Measurements from ENCODE around the gene ZCCHC24. TPM values are rescaled to one million over a fixed set of nuclear protein-coding genes. Genes with fewer than 3 reads are reported as not detected.

ZCCHC24 gene
- total RNA-seq, 2 experiments from 2014 or later: 0.52 to 0.73 TPM

DNA sequence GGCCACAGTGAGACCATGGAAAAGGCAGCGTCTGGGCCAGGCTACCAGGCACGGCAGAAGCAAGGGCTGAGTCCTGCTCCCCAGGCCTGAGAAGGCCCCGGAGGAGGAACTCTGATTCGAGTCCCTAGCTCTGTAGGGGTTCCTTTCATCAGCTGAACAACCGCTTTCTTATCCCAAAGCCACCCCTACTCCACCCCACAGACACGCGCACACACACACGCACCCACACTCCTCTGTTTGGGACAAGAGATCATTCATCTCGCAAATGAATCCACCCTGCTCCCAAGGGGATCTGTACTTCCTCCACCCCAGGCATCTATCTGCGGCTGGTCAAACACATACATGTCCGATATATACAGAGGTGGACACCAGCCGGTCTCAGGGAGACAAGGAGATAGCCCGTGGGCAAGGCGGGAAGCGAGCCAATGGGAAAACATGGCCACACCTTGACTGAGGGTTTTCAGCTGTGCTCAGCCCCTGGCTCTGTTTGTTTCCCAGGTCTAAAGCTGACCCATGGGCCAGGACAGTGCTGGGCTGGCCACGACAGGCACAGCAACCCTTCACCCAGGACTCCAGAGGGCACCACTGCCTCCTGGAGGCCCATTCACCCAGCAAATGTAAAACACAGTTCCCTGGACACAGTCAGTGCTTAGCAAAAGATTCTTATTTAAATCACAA lies 7.3 kb downstream of the ZCCHC24 start:
- no peak for DNase-seq
- ChIA-PET POLR2A (no interaction called here), CTCF (interaction anchor here (1.8 kb wide), 1 partner anchor 64 kb away, joined by 6 read pairs; no protein-coding TSS in a partner anchor)
- Mint-ChIP-seq H3K27me3 (peaks cover 9% of the 10 kb centered on the region), H3K4me1 (peaks cover 6% of the 10 kb centered on the region), H3K27ac (no peak overlapping the region), H3K9me3 (no peaks in the 10 kb centered on the region), H3K36me3 (ENCODE audit: low read depth) (no peaks in the 10 kb centered on the region), H3K4me3 (no peak overlapping the region)

DNA sequence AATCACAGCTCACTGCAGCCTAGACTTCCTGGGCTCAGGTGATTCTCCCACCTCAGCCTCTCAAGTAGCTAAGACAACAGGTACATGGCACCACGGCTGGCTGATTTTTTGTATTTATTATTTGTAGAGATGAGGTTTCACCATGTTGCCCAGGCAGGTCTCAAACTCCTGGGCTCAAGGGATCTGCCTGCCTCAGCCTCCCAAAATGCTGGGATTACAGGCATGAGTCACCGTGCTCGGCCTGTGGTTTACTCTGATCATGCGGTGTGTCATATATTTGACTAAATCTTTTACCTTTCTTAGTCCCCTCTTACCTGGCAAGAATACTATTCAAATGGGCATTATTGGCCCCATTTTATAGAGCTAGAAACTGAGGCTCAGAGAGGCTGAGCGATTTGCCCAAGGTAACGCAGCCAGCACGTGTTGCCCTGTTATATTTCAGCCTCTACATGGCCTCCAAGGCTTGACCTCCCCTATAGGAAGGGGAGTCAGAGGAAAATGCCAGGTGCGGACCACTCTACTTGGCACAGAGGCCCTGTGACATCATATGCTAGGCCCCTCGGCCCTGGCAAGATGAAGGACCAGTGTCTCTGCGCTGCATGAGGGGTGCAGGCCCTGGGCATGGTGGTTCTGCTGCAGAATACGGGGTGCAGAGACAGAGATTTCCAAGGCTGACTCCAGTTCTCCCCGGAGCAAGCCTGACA lies 8.2 kb downstream of the ZCCHC24 start:
- CTCF ChIA-PET: interaction anchor here (1.8 kb wide), 1 partner anchor 63 kb away, joined by 6 read pairs; no protein-coding TSS in a partner anchor
- no peak for DNase-seq

DNA sequence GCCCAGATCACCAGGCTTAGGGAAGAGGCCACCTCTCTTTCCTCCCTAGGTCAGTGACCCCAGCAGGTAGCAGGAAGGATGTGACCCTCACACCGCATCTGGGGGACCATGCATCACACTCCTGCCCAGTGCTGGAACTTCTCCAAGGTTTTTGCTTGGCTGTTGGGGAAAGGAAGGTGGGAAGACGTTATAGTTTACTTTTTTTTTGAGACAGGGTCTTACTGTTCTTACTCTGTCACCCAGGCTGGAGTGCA lies 8.6 kb downstream of the ZCCHC24 start:
- peaks cover 6% of the 10 kb centered on the region for H3K4me1 Mint-ChIP-seq
- POLR2A ChIA-PET: interaction anchor here (0.5 kb wide), 1 partner anchor 19 kb away, joined by 3 read pairs; no protein-coding TSS in a partner anchor
- CTCF ChIA-PET: no interaction called here
- H3K9me3 Mint-ChIP-seq: no peaks in the 10 kb centered on the region
- no peaks in the 10 kb centered on the region for H3K36me3 Mint-ChIP-seq (ENCODE audit: low read depth)
- H3K27me3 Mint-ChIP-seq: peaks cover 7% of the 10 kb centered on the region
- no peak for DNase-seq
- H3K4me3 Mint-ChIP-seq: no peak overlapping the region
- H3K27ac Mint-ChIP-seq: no peak overlapping the region

More for the DNA sequence above, 8.2 kb downstream of the ZCCHC24 start:
- Mint-ChIP-seq H3K4me1 (peaks cover 6% of the 10 kb centered on the region), H3K27me3 (peaks cover 7% of the 10 kb centered on the region), H3K9me3 (no peaks in the 10 kb centered on the region), H3K4me3 (no peak overlapping the region), H3K27ac (no peak overlapping the region), H3K36me3 (ENCODE audit: low read depth) (no peaks in the 10 kb centered on the region)
- POLR2A ChIA-PET: interaction anchor here (0.5 kb wide), 1 partner anchor 19 kb away, joined by 3 read pairs; no protein-coding TSS in a partner anchor

DNA sequence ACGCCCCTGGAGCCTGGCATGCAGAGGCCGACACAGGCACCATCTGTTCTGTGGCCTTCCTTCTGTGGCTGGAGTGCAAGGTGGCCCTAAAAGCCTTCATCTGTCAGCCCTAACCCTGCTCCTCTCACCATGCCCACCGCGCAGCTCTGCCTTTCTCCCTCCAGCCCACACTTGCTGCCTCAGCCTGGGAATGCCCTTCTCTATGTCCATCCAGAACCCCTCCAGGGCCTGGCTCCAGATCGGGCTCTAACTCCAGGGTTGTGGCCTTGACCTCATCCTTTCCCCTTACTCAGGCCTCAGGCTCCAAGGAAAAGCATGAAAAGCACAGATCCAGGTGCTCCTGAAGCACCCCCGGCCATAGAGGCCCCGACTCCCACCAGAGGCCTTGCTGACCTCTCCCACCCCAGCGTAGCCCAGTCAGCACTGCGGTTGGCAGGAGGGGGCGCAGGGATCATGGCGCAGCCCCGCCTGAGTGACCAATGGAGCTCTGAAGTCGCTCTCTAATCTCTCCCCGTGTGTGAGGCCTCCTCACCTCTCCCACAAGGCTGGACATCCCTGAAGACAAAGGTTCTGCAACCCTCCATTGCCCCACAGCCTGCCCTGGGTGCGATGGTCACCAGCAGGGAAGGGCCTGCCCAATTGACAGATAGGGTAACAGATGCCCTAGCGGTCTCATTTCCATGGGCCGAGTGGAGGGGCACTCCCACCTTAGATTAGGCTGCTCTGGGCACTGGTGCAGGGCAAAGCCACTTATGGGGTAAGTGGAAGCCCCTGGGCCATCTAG lies 9.2 kb downstream of the ZCCHC24 start:
- ChIA-PET POLR2A (no interaction called here), CTCF (no interaction called here)
- peaks cover 6% of the 10 kb centered on the region for H3K4me1 Mint-ChIP-seq
- no peaks in the 10 kb centered on the region for H3K9me3 Mint-ChIP-seq
- no peak overlapping the region for H3K27ac Mint-ChIP-seq
- H3K36me3 Mint-ChIP-seq (ENCODE audit: low read depth): no peaks in the 10 kb centered on the region
- peaks cover 7% of the 10 kb centered on the region for H3K27me3 Mint-ChIP-seq
- no peak for DNase-seq
- no peak overlapping the region for H3K4me3 Mint-ChIP-seq

DNA sequence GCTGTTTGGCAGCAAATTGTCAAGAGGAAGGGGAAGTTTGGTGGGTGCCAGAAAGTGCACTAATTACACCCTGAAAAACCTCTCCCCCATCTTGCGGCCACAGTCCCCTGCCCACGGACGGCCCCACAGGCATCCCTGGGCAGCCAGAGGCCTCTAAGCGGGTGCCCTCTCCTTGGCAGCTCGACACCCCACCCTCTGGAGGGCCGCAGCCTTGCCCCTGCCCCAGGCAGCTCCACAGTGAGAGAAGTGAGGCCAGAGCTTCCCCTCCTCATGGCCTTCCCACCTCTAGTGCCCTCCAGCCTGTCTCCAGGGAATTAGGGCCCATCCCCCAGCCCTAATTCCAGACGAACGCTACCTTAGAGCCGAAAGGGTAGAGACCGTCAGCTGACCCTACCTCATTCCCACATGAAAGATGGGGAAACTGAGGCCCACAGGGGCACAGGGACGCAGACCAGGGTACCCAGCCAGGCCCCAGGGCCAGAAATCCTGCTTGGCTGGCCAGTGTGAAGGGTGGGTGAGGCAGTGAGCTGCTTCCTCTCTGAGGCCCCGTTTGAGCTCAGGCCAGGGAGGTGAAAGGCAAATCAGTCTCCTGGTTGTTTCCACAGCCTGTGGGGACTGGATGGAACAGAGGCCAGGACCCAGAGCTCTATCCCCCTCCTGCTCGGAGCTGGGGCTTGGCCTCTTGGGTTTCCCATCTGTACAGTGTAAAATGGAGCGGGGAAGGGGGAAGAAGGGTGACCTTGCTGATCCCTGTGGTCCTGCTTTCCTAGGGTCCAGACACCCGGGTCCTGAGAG lies 10.0 kb downstream of the ZCCHC24 start:
- Mint-ChIP-seq H3K9me3 (no peaks in the 10 kb centered on the region), H3K4me3 (no peak overlapping the region), H3K27ac (no peak overlapping the region), H3K27me3 (peaks cover 7% of the 10 kb centered on the region), H3K4me1 (peaks cover 6% of the 10 kb centered on the region), H3K36me3 (ENCODE audit: low read depth) (no peaks in the 10 kb centered on the region)
- ChIA-PET CTCF (interaction anchor here (1.8 kb wide), 2 partner anchors 10 to 45 kb away, joined by 4 read pairs; no protein-coding TSS in a partner anchor), POLR2A (no interaction called here)
- DNase-seq: no peak

DNA sequence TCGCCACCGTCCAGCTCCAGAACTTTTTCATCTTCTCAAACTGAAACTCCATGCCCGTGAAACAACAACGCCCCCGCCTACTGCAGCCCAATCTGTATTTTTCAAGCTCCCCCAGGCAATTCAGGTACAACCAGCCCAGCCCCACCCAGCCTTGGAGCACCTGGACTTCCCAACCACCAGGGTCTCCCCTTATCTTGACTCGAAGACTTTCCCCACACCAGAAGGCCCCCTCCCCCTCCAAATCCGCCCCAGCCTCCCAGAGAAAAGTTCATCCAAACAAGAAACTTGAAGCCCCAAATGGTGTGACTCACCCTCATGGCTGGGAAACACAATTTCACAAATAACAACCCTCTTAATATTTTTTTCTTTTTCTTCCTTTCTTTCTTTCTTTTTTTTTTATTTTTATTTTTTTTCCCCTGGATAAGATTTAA lies 10.6 kb downstream of the ZCCHC24 start:
- Mint-ChIP-seq H3K36me3 (ENCODE audit: low read depth) (no peaks in the 10 kb centered on the region), H3K27ac (no peak overlapping the region), H3K4me1 (peaks cover 6% of the 10 kb centered on the region), H3K27me3 (peaks cover 4% of the 10 kb centered on the region), H3K9me3 (no peaks in the 10 kb centered on the region), H3K4me3 (no peak overlapping the region)
- ChIA-PET CTCF (interaction anchor here (1.8 kb wide), 2 partner anchors 10 to 44 kb away, joined by 4 read pairs; no protein-coding TSS in a partner anchor), POLR2A (no interaction called here)
- DNase-seq: no peak

DNA sequence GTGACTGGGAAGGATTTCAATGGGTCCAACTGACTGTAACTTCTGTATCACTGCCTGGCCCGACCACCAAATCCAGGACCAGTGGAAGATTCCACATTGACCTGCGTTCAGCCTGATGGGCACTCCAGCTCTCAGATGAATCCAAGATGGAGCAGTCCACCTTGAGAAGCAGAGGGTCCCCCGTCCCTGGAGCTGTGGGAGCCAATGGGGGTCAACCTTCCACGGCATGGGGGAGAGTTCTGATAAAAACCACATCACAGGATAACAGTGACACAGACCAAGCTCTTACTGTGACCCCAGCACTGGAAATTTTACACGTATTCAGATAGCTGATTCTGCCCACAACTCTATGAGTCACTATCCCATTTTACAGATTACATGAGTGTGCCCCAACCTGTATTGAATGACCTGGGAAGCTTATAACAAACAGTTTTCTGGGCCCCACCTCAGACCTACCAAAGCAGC lies 11.2 kb downstream of the ZCCHC24 start:
- no peak for DNase-seq
- no peak overlapping the region for H3K27ac Mint-ChIP-seq
- H3K4me1 Mint-ChIP-seq: peaks cover 6% of the 10 kb centered on the region
- ChIA-PET POLR2A (no interaction called here), CTCF (interaction anchor here (1.1 to 1.8 kb wide), 3 partner anchors 9 to 43 kb away, joined by 3 to 4 read pairs (median 4); no protein-coding TSS in a partner anchor)
- no peaks in the 10 kb centered on the region for H3K36me3 Mint-ChIP-seq (ENCODE audit: low read depth)
- peaks cover 2% of the 10 kb centered on the region for H3K27me3 Mint-ChIP-seq
- H3K4me3 Mint-ChIP-seq: no peak overlapping the region
- H3K9me3 Mint-ChIP-seq: no peaks in the 10 kb centered on the region

DNA sequence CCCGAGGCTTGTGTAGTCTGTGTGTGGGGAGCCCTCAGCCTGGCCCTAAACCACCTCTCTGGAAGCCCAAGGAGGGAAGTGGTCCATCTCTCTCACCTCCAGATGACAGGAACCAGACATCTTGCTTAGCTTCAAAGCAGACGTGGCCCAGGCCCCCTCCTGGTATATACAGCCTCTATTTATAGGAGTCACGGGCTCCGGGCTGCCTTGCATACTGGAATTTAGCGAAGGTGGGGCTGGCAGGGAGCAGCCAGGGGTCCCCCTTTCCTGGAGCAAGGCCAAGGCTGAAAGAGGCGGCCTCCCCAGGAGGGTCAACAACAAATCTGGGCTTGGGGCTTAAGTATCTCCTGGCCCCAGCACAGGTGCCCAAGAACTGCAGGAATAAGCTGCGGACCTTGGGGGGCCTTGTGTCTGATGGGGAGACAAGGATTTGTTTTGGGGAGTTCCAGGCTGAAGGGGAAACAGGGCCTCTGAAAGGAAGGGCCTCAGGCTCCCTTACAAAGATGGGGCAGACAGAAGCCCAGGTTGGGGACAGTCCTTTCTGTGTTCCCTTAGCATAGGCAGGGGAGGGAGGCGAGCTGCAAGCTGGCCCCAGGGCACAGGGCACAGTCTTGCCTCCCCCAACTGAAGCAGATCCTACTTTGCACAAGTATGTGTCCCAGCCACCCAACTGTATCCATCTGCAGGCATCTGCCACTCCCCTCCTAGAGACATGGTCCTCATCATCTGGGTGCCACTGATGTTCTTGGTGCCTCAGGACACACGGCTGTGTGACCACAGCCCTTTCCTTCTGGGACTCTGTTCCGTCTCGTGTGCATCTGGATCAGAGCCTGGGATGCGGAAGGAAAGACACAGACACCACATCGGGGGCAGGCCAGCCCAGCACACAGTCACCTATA lies 11.9 kb downstream of the ZCCHC24 start:
- CTCF ChIA-PET: interaction anchor here (1.1 to 1.8 kb wide), 3 partner anchors 8 to 43 kb away, joined by 3 to 4 read pairs (median 4); no protein-coding TSS in a partner anchor
- no peaks in the 10 kb centered on the region for H3K27me3 Mint-ChIP-seq
- POLR2A ChIA-PET: no interaction called here
- no peaks in the 10 kb centered on the region for H3K9me3 Mint-ChIP-seq
- H3K36me3 Mint-ChIP-seq (ENCODE audit: low read depth): no peaks in the 10 kb centered on the region
- H3K27ac Mint-ChIP-seq: no peak overlapping the region
- no peak for DNase-seq
- H3K4me3 Mint-ChIP-seq: no peak overlapping the region
- peaks cover 6% of the 10 kb centered on the region for H3K4me1 Mint-ChIP-seq

DNA sequence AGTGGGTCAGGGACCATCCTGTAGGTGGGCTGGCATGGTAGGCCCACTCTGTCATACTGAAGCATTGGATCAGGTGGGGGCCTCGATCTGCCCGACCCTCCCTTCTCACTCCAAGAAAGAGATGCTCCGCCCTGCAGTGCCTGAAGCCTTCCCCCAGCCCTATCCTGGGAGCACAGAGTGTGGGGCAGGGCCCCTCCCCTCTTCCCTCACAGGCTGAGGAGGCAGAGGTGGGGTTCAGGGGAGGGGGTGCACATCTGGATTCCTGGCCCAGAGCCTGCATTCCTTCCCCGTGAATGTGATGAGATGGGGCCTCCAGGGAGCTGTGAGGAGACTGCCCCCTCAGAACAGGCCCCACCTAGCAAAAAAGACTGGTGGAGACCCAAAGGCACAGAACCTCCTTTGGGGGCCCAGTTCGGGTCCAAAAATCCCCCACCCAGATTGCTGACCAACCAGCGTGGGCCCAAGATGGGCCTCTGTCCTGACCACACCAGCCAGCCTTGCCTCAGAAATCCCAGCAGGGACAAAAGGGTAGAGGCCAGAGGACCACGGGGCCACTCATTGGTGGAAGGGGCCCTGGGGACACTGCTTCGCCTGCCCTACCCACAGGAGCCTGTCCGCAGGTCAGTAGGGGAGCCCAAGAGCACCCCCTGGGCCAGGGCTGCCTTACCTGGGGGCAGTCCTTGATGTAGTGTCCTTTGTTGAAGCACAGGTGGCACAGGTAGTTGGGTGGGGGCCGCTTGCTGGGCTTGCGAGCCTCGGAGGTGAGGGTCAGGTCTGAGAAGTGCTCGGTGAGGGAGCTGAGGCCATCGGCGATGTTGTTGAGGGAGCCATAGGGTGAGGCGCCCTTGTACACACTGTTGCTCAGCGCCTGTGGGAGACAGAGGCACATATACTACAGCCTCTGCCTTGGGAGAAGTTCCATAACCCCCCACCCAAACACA lies 13.3 kb downstream of the ZCCHC24 start:
- Mint-ChIP-seq H3K4me3 (no peak overlapping the region), H3K27ac (no peak overlapping the region), H3K4me1 (peaks cover 6% of the 10 kb centered on the region), H3K9me3 (no peaks in the 10 kb centered on the region), H3K27me3 (peaks cover 3% of the 10 kb centered on the region), H3K36me3 (ENCODE audit: low read depth) (no peaks in the 10 kb centered on the region)
- POLR2A ChIA-PET: no interaction called here
- CTCF ChIA-PET: interaction anchor here (1.1 kb wide), 1 partner anchor 27 kb away, joined by 3 read pairs; no protein-coding TSS in a partner anchor
- DNase-seq: no peak

DNA sequence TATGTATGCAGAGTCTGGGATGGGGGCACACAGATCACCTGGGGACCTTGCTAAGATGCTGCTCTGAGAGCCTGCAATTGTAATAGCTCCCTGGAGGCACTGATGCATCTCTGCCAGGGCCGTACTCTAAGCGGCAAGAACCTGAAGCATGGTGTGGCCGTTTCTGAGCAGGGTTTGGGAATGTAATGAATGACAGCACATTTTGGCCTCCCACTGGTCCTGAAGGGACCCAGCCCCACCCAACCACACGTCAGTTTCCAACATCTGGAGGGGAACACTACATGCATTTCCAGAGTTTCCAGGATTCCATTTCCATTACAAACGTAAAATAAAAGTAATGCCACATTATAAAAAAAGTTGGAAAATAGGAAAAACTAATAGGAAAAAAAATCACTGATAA lies 14.0 kb downstream of the ZCCHC24 start:
- CTCF ChIA-PET: interaction anchor here (1.1 to 1.5 kb wide), 2 partner anchors 11 to 26 kb away, joined by 3 to 6 read pairs; no protein-coding TSS in a partner anchor
- Mint-ChIP-seq H3K27ac (no peak overlapping the region), H3K27me3 (peaks cover 6% of the 10 kb centered on the region), H3K4me1 (peaks cover 6% of the 10 kb centered on the region), H3K9me3 (no peaks in the 10 kb centered on the region), H3K4me3 (no peak overlapping the region), H3K36me3 (ENCODE audit: low read depth) (no peaks in the 10 kb centered on the region)
- POLR2A ChIA-PET: no interaction called here
- no peak for DNase-seq

DNA sequence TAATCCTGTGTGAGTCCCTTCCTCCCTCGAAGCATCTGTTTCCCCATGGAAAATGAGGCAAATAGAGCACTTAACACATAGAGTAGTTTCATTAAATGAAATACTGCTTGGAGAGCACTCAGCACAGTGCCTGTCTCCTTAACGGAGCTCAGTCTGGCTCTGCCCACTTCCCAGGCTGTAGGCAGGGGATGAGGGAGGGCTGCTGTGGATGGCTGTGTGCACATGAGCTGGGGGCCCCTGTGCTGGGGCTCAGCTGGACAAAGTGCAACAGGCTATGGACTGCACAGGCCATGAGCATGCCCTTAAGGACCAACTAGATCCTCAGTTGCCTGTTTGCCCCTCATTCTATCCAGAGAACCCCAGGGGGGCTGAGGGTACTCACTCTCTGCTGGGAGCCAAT lies 14.5 kb downstream of the ZCCHC24 start:
- ChIA-PET CTCF (interaction anchor here (1.5 kb wide), 1 partner anchor 11 kb away, joined by 6 read pairs; no protein-coding TSS in a partner anchor), POLR2A (no interaction called here)

More for the DNA sequence above, 14.5 kb downstream of the ZCCHC24 start:
- no peak overlapping the region for H3K4me3 Mint-ChIP-seq
- H3K36me3 Mint-ChIP-seq (ENCODE audit: low read depth): no peaks in the 10 kb centered on the region
- no peaks in the 10 kb centered on the region for H3K9me3 Mint-ChIP-seq
- H3K27me3 Mint-ChIP-seq: peaks cover 10% of the 10 kb centered on the region
- DNase-seq: no peak
- peaks cover 6% of the 10 kb centered on the region for H3K4me1 Mint-ChIP-seq
- no peak overlapping the region for H3K27ac Mint-ChIP-seq

Measured in activated CD4-positive, alpha-beta T cell treated with anti-CD3 and anti-CD28 coated beads, Interleukin-2, amount 10 ng/mL, durations not matched to agents 7 days and 5 days (primary cell).